Activated CD4-positive, alpha-beta T cell treated with anti-CD3 and anti-CD28 coated beads, Interleukin-2, amount 50 U/mL, for 1 hour (primary cell): Measurements from ENCODE around the gene DENND1B.

Experiments used
- DNase-seq: peaks from one replicate; pipeline ENCODE4 v3.0.0-alpha.2; 2020

DENND1B gene

DNA sequence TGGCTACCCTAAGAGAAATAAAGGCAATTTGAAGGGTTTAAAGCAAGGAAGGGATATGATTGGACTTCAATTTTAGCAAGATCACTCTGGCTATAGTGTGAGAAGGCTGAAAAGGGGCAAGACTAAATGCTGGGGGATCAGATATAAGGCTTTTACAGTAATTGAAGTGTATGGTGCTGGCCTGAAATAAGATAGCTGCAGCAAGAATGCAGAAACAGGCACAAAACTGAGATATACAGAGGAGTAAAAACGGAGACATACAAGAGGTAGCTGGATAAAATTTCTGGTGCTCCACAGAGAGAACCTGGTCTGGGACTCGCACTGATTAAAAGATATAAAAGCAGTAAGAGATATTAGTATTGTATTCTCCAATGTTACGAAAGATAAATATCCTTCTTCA is 92.0 kb downstream of the DENND1B start:
- DNase-seq: no peak

DNA sequence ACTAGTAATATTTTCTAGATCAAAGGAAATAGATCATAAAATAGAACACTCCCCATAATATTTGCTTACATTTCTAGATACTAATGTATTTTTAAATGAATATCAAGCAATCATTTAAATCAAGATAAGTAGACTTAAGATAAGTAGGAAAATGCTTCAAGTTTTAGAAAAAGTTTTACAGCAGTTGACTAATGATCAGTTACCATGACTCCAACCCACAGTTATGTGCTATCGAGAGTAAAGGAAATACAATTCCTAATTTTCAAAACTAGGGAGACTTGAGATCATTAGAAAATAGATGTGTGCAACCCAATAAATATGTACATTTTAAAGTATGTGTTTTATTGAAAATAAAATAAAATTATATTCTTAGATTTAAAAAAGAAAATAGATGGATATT is 95.0 kb downstream of the DENND1B start:
- DNase-seq: no peak

DNA sequence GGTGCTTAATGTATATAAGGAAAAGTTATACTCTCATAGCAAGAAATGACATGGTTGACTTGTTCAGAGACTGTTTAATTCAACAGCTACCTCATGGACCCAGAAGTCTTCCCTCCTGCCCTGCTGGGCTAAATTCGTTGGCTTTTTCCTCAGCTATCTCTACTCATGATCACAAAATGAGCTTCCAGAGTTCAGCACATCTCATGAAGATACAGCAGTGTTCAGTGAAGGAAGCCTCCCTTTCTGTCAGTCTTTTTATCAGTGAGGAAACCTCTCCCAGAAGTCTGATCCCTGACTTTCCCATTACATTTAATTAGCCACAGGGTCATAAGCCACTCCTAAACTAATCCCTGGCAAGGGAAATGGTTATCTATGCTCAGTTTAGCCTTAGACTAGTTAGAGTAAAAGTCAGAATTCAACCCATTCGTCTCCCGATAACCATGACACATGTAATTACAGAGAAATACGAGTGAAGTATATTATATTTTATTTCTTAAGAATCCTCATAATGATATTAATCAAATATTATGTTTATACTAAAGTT is 97.5 kb downstream of the DENND1B start:
- DNase-seq: no peak

DNA sequence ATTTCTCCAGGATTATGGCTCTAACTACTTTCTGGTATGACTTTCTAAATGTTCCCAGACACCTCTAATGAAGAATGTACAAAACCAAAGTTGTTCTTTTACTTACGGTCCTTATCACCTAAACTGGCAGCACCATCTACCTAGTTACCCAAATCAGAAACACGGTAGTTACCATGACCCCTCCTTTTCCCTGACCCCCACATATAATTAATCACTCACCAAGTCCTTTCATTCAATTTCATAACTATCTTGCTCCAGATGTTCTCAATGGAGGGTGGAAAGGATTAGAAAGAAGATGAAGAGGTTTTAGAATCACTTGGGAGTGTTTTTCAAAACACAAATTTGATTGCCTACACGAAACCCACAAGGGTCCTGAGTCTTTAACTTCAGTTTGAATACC is 98.0 kb downstream of the DENND1B start:
- no peak for DNase-seq

DNA sequence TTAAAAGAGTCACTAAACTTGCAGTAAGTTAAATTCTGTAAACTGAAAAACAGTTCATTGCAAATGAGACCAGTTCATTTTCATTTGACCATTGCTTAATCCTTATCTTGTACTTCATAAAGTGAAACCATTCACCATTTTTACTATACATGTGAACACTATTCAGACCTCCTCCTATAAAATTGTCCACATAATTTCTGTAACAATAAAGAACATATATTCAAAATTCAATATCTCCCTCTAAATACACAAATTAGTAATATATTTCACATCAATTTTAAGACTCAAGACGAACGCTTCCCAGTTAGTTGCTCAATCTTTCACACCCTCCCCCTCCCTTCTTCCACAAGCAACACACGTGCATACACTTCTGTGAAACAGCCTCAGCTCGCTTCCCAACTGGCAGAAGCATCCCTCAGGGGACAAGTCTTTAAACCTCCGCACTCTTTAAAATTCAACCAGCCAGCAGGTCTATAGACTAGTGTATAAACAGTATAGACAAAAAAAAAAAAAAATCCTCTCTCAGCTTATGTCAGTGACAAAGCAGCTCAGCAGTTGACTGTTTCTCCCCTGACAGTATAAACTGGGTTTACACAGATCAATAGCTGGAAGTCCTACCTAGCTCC is 99.6 kb downstream of the DENND1B start:
- DNase-seq: no peak

DNA sequence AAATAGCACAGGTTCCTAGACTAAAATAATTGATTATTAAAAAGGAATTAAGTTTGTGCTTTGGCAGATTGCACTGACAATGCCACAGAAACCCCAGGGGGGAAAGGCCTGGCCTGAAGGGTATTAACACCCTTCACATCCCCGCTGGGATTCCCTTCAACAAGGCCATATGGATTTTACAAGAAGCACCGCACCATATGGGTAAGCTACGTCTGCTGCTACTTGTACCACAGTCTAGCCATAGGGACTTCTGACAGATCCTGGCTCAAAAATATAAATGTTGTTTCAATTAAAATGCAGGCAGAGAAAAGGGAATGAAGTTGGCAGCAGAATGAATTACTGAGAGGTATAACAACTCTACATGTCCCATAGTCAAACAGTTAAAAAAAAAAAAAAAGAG is 101.0 kb downstream of the DENND1B start:
- DNase-seq: no peak

DNA sequence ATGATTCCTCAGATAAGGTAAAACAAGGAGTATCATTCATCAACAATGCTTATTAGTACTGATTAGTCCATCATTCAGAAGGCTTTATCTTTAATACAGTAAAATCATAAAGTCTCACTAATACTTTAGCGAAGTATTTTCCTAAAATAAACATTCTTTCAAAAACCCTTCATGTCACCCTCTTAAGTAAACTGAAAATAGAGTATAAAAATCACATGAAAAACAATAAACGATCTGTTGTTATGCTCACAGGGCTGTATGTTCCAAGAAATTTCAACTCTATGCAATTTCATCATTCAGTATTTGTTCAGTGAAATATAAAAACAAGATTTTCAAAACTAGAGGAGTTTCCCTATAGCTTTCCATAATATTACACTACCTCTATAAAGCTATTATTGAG is 102.0 kb downstream of the DENND1B start:
- no peak for DNase-seq

DNA sequence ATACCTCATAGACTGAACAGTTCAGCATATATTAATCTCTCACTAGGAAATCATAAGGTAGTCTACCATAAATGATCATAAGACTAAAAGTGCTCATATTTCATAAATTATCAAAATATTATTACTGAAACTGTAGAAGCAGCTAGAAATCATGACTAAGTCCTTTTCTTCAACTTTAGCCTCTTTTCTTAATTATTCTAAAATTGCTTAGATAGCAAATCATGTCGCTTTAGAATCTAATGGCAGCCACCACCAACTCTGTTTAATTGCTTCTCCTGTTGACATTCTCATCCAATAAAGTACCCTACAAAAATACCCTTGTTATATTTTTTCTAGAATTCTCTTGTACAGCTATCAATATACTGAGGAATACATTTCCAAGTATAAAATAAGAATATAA is 102.9 kb downstream of the DENND1B start:
- DNase-seq: no peak

DNA sequence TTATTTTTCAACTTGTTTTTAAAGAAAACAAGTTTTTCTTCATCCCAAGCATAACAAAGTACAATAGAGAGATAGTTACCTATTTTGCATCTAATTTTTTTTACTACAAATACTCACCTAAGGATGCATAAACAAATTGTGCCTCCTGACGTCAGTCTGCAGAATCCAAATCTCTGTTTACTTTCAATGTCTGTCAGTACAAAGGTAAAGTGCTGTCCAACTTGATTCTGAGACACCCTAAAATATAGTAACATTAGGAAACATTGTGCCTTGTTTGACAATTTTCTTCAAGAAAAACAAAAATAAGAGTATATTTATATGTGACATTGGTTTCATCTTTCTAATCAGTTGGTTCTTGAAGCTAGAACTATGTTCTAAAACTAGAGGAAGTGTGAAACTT is 103.4 kb downstream of the DENND1B start:
- DNase-seq: no peak

DNA sequence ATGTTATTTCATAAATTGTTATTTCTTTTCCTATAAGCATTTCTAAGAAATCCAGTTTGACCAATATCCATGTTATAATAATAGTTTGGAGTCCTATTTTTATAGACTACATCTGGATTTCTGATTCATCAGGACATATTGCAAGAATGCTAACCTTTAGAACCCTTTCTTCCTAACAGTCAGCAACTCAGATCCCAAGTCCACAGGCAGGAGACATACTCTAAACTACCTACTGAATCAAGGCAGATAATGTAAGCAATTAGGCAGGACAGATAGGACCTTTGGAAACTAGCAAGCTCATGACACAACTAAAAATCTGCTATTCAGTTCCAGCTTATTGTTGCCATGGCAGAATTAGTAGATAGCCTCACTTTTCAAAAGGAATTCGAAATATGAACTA is 104.1 kb downstream of the DENND1B start:
- no peak for DNase-seq

DNA sequence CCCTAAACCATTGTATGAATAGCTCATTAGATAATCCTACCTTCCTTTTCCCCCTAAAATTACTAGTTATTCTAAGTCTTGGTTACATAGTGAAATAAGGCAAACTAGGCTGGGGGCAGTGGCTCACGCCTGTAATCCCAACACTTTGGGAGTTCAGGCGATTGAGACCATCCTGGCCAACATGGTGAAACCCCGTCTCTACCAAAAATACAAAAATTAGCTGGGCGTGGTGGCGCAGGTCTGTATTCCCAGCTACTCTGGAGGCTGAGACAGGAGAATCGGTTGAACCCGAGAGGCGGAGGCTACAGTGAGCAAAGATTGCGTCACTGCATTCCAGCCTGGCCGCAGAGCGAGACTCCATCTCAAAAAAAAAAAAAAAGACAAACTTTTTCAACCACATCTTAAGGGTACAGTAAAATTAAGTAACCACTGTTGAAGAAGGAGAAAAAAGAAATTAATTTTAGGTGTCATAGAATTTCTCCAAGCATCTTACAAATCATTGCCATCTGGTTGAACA is 108.5 kb downstream of the DENND1B start:
- DNase-seq: no peak

DNA sequence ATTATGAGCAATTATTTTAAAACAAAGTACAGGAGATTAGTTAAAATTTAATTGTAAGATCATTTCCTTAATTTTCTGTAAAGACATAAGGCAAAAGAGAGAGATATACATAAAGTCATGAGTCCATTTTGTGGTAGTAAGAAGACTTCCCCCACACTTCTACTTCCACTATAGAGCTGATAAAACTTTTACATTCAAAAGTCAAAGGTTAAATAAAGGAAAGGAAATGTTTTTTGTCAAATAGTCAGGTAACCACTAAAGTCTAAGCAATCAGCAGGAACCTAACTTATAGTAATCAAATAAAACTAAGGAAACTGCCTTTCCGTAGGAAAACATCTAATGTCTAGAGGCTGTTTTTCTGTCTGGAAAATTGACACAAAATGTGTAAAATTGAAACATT is 110.9 kb downstream of the DENND1B start:
- no peak for DNase-seq

DNA sequence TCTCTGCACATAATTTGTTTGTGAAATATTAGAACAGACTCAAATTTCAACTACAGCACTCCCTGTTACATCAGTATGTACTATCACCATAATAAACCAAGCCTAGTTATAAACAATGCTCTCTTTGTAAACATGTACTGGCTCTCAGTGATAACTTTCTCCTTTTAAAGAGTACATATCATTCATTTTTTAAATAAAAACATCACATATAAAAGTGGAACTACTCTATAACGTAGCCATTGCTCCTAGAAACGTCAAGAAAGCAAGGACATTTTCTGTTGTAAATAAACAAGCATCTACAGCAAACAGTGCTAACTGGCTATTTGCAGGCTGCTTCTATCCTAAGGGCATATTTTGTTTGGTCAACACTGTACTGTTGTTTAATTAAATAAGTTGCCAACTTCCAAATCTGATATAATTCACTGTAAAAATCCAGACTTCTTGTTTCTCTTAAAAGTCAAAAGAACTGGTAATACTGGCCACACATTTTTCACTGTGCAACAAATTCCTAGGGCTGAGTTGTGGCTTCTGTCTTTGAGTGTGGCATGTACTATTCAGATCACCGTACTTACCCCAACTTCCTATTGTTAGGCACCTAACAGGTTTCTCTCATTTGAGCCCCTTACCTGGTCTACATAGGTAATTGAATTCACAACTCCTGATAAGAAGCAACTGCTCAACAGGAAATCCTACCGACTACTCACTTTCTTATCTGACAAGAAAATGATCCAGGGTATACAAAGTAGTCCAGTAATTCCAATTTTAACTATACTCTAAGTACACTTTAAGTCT is 111.9 kb downstream of the DENND1B start:
- DNase-seq: no peak

DNA sequence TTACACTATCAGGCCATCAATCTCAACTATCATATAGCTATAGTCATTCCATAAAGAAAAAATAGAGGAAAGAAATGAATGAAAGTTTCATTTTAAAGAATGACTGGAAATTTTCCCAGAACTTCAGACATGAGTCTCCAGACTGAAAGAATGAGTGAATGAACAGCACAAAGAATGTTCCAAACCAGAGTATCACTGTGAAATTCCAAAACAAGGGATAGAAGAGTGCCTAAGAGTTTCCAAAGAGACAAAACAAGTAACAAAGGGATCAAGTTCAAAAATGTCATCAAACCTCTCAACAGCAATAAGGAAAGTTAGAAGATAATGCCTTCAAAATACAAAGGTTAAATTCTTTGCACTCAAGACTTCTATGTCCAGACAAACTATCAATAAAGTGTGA is 114.9 kb downstream of the DENND1B start:
- DNase-seq: no peak

DNA sequence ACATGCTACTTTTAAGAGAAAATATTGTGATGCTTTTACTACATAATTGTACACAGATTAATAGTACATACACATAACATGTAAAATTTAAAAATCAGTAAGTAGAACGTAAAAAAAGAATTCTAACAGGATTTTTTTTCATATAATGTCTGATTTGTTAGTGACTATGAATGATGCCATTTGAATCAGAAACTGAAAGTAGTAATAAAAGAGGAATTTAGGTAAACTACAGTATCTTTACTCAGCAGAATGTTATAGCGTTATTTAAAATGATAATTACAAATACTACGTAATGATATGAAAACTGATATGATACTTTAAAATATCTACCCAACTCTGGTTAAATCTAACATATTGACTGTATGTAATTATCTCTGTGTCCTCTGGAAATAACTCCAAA is 116.1 kb downstream of the DENND1B start:
- DNase-seq: no peak

DNA sequence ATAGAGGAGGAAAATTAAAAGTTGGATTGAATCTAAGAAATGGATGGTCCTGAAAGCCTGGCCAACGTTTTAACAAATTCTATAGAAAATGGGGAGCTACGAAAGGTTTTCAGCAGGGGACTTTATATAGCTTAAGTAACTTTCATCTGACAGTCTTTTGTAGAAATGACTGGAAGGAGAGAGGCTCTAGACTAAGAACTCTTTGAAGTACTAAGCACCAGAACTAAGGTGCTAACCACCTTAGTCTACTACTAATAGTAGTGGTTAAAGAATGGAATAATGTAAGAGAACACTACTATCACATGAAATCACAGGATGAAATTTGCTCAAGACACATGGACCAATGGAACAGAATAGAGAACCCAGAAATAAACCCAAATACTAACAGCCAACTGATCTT is 126.1 kb downstream of the DENND1B start:
- no peak for DNase-seq

DNA sequence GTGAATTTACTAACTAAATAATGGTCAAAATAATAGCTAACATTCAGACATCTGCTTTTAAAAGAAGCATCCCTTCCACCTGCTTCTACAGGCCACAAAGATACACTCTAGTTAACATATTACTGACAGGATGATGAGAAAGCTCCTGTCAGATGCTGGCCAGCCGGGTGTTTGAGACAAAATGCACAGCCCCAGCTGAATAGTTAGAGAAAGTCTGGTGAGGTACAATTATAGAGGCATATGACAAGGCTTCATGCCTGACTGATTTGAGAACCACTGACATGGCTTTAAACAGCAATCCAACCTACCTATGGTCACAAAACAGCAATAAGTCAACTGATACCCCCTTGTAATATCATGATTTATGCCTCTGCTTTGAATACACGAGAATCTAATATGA is 137.0 kb downstream of the DENND1B start:
- no peak for DNase-seq

DNA sequence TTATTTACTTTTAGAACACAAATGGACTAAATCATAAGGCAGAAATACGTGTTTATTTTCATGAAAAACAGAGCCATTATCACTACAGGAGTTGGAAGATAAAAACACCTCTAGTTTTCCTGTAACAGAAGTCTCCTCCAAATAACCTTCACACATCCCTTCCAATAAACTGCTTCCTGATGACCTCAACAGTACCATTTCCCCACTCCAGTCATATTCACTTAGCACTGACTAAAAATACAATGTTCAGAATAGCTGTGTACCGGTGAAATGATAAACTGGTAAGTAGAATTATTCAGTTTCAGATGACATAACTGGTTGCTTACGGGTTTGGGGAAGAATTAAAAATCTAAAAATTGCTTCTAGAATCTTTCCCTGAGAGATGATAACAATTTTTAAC is 137.9 kb downstream of the DENND1B start:
- DNase-seq: no peak

DNA sequence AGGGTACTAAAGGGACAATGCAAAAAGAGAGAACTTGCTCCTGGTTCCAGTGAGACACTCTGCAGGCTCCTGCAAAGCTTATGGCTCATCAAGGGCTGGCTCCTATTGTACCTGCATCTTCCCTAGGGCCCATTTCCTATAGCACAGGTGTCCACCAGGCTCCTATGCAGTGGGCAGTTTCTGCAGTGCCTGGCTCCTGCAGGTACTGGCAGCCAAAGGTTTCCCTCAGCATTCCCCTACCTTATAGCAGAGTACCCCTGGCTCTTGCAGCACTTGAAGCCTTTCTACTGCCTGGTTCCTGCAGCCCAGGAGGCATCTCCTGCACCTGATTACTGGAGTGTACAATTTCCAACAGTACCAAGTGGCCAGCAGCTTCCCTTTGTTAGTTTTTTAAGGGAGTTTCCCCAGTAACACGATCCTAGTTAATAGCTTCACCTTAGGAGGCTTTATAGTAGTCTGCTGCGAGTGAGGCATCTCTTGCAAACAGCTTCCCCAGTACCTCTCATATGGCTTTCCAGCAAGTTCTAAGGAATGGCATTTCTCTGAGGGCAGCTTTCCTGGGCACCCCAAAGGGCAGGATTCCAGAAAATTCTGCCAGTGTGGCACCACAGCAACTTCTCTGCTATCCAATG is 141.7 kb downstream of the DENND1B start:
- DNase-seq: no peak

DNA sequence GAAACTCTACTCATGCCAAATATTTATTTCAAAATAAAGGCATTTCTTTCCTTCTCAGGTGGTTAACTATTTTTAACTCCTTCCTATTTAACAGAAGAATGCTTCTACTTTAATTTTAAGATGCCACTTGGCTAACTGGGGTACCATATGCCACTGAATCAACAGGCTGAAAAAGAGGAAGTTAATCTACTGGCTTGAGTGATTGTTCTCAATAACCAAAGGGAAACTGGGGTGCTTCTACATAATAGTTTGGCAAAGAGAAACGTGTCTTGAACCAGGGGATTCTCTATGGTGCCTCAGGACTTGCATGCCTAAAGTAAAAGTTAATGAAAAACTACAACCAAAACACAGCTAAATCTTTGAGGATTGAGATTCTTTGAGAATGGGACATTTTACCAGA is 142.6 kb downstream of the DENND1B start:
- no peak for DNase-seq

DNA sequence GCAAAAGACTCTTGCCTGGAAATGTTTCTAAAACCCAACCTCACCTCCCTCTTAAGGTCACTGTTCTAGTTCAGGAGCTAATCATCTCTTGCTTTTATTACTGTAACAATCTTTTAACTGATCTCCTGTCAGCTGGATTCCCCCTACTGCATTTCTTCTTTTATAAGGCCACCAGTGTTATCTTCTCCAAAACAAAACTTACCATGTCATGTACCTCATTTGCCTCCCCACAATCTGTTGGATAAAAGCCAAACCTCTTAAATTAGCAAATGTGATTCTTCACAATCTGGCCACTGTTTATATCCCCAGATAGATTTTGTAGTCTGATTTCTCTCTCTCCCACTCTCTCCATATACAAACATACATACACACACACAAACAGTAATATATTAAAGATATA is 143.3 kb downstream of the DENND1B start:
- no peak for DNase-seq

DNA sequence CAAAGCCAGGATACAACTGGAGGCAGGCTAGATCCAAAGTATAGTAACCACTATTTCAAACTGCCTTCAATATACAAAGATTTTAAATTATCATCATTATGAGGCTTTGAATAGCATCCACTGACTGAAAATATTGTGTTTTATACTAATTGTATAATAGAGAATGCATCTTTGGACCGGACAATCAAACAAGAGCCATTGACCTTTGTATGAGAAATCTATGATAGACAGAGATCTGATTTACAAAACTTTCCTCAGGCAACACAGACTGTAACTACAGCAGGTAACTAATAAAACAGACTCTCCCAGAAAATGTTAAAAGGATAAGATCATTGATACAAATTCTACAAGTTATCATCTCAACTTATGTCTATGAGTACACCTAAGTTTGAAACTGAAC is 152.9 kb downstream of the DENND1B start:
- DNase-seq: no peak

DNA sequence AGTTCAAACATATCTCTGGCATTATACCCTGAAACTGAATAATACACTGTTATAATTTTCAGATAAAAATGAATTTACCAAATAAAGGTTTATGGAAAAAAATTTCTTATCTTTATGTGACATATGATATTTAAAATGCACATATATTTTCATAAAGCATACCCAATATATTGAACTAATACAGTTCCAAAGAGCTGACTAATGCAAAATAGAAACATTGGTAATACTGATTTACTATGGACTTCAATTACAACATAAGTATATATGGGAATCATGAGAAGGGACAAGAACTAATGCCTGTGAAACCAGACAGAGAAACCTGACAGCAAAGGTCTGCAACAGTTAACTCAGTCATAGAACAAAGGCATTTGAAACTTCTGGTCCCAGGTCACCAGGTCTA is 153.5 kb downstream of the DENND1B start:
- DNase-seq: no peak

DNA sequence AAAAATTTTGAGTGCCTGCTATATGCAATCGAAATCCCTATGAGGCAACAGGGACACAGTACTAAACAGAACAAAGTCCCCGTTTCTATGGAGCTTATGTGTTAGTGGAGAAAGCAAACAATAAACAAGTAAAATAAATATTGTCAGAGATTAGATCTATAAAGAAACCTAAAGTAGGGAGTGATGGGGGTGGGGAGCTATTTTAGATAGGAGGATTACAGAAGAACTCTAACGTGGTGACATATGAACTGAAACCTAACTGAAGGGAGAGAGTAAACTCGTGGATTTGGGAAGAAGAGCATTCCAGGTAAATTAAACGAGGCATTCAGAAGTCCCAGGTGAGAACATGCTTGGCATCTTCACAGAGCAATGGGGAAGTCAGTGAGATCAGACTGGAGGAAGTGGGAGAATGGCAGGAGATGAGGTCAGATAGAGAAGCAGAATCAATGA is 154.5 kb downstream of the DENND1B start:
- no peak for DNase-seq
